Ovary (tissue), 10 donors: ENCODE results near the gene OR13A1. TPM values are rescaled to one million over a fixed set of nuclear protein-coding genes. Genes with fewer than 3 reads are reported as not detected.
"Not testable (repeated sequence)": the region's sequence is repeated elsewhere in the genome, so short reads cannot be mapped to it uniquely, and the experiment has no call there.

Experiments
- DNase-seq, 5 donors: peaks; one replicate each; pipeline ENCODE4 v3.0.0-alpha.2; 2019 to 2020
- H3K27ac ChIP-seq, 2 donors: fragments of 200-600 bp; one replicate each; pipeline versions ENCODE4 v1.5.1 to v1.8.0; 2019 to 2022
- H3K27me3 ChIP-seq: fragments of 200-600 bp; one replicate; pipeline ENCODE4 v1.8.0; 2022
- H3K36me3 ChIP-seq: fragments of 200-600 bp; sonication (generic); one replicate; pipeline ENCODE4 v1.5.1; 2019
- H3K4me1 ChIP-seq: one replicate; pipeline ENCODE4 v1.8.1; 2013; ENCODE audit warnings: mild to moderate bottlenecking, moderate library complexity; ENCODE audit not compliant: insufficient read depth
- H3K4me3 ChIP-seq: fragments of 200-600 bp; sonication (generic); one replicate; pipeline ENCODE4 v1.5.1; 2017
- H3K9me3 ChIP-seq, 2 donors: fragments of 200-600 bp in 1 of 2; sonication (generic) in 1 of 2; one replicate each; pipeline versions ENCODE4 v1.5.1 to v1.8.1; 2013 to 2019; ENCODE audit warnings: mild to moderate bottlenecking in 1 of 2, moderate library complexity in 1 of 2
- EP300 ChIP-seq: sonication (generic); formaldehyde crosslinking; IDR thresholded peaks from one replicate; pipeline ENCODE4 v1.6.1; 2017; ENCODE audit warnings: antibody characterized with exemption
- POLR2A ChIP-seq: fragments of 450-650 bp; IDR thresholded peaks from one replicate; pipeline ENCODE4 v1.6.1; 2017; ENCODE audit warnings: antibody characterized with exemption, mild to moderate bottlenecking, moderate library complexity
- WGBS, 3 donors: extraction: QIAGEN DNeasy Blood & Tissue Kit in 1 of 3; methylation state at CpG; one replicate each; pipeline versions ENCODE4 v1.1.5 to v1.1.7; 2013 to 2017; 5-methylcytosine and 5-hydroxymethylcytosine counted together
- intact Hi-C, 4 donors: fragments of 100-400 bp; cut with DNase I; formaldehyde crosslinking; loops; one replicate each; pipeline versions ENCODE4 v1.11.0 to v1.15.1; 2022 to 2023
- long read RNA-seq, 3 donors: library from polyadenylated mRNA in 2 of 3; unstranded in 2 of 3; transcript quantifications; one replicate each; pipeline ENCODE4 v2.0.0 and lab custom pipeline, GENCODE V29; 2021 to 2026
- polyA plus RNA-seq, 2 donors: library from polyadenylated mRNA; stranded (reverse); fragments of 200-250 nt in 1 of 2; fragments of 350-450 nt in 1 of 2; fragmentation: Illumina TruSeq in 1 of 2; extraction: RNeasy Lipid Tissue Mini Kit (QIAGEN cat#74804) in 1 of 2; gene quantifications; one replicate each; pipeline ENCODE4 v1.2.3, GENCODE V29; 2013 to 2014
- total RNA-seq, 7 donors: library from RNA; depleted of rRNA in 2 of 7; stranded (reverse); fragments of >200 nt in 2 of 7; fragmentation: NEBNext Ultra II Directional in 3 of 7; extraction: Animal tissue kit (Norgen Biotek cat#: 25700) in 3 of 7; gene quantifications; one replicate each; pipeline versions ENCODE4 v1.1.0 to v1.2.4, GENCODE V29; 2016 to 2023
- TF ChIP-seq, protein P1 (sequence below), 3 donors: fragments of 450-650 bp in 2 of 3; fragments of 200-600 bp in 1 of 3; IDR thresholded peaks; one replicate each; pipeline versions ENCODE4 v1.5.1 to v1.8.0; 2016 to 2022; ENCODE audit warnings: antibody characterized with exemption in 3 of 3, mild to moderate bottlenecking in 1 of 3
- donor health status: DM: no; HTN: no; CAD: no; lungs with moderate emphysema.
- donor health status: DM: no; HTN: no; CAD: no.
- donor health status: Bipolar disorder and iron deficiency.
- donor health status: DM: yes; HTN: yes; CAD: no.
- donor health status: DM: no; HTN: no; CAD: no.
- donor health status: DM: yes; HTN: yes; CAD: no.

OR13A1 gene, protein sequence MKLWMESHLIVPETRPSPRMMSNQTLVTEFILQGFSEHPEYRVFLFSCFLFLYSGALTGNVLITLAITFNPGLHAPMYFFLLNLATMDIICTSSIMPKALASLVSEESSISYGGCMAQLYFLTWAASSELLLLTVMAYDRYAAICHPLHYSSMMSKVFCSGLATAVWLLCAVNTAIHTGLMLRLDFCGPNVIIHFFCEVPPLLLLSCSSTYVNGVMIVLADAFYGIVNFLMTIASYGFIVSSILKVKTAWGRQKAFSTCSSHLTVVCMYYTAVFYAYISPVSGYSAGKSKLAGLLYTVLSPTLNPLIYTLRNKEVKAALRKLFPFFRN
- total RNA-seq (under 1 TPM in 2 of 7 donors, not detected in 5; 0.08 to 0.15 TPM), polyA plus RNA-seq (not detected)
- long read RNA-seq, donor 1 = 0 reads
- long read RNA-seq, donor 2 = 0 reads
- long read RNA-seq, donor 3 = 0 reads

DNA sequence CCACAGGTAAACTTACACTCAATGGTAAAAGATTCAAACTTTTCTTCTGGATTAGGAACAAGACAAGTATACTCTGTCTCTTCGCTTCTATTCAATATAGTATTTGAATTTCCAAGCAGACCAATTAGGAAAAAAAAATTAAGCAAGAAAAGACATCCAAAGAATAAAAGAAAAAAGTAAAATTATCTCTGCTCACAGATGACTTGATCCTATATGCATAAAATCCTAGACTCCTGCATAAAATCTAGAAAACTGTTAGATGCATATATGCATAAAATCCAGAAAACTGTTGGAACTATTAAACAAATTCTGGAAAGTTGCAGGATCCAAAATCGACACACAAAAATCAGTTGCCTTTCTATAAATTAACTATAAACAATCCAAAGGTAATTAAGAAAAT, at the start of gene OR13A1:
Gene OR13A1 (minus strand): TSS at position 101 of the 400 bp plus-strand sequence. CDS start 11,186 bp downstream, outside the sequence.
- H3K36me3 ChIP-seq = no peaks in the 10 kb centered on the region
- H3K27me3 ChIP-seq = peaks cover 3% of the 10 kb centered on the region
- intact Hi-C loops = no loop called here

DNA sequence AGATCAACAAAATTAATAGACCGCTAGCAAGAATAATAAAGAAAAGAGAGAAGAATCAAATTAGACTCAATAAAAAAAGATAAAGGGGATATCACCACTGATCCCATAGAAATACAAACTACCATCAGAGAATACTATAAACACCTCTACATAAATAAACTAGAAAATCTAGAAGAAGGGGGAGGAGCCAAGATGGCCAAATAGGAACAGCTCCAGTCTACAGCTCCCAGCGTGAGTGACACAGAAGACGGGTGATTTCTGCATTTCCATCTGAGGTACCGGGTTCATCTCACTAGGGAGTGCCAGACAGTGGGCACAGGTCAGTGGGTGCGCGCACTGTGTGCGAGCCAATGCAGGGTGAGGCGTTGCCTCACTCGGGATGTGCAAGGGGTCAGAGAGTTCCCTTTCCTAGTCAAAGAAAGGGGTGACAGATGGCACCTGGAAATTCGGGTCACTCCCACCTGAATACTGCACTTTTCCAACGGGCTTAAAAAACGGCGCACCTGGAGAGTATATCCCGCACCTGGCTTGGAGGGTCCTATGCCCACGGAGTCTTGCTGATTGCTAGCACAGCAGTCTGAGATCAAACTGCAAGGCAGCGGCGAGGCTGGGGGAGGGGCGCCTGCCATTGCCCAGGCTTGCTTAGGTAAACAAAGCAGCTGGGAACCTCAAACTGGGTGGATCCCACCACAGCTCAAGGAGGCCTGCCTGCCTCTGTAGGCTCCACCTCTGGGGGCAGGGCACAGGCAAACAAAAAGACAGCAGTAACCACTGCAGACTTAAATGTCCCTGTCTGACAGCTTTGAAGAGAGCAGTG, 46.8 kb upstream of the OR13A1 start:
- H3K36me3 ChIP-seq, DNase-seq, H3K4me3 ChIP-seq, intact Hi-C loops, H3K27ac ChIP-seq, H3K4me1 ChIP-seq, H3K27me3 ChIP-seq, H3K9me3 ChIP-seq: not testable (repeated sequence)
- WGBS, 3 donors = 51 to 57% (median 56%) methylated on average over 17 to 18 of the region's 18 CpGs

More for the DNA sequence above, at the start of gene OR13A1:
- Histone ChIP-seq H3K4me3 (no peak within 1 kb of the TSS), H3K27ac (no peak within 1 kb of the TSS), H3K4me1 (no peaks in the 10 kb centered on the region), H3K9me3 (no peaks in the 10 kb centered on the region)
- DNase-seq = no peak
- TF ChIP-seq EP300 = no peak
- TF ChIP-seq POLR2A = no peak
- TF ChIP-seq, protein P1, sequence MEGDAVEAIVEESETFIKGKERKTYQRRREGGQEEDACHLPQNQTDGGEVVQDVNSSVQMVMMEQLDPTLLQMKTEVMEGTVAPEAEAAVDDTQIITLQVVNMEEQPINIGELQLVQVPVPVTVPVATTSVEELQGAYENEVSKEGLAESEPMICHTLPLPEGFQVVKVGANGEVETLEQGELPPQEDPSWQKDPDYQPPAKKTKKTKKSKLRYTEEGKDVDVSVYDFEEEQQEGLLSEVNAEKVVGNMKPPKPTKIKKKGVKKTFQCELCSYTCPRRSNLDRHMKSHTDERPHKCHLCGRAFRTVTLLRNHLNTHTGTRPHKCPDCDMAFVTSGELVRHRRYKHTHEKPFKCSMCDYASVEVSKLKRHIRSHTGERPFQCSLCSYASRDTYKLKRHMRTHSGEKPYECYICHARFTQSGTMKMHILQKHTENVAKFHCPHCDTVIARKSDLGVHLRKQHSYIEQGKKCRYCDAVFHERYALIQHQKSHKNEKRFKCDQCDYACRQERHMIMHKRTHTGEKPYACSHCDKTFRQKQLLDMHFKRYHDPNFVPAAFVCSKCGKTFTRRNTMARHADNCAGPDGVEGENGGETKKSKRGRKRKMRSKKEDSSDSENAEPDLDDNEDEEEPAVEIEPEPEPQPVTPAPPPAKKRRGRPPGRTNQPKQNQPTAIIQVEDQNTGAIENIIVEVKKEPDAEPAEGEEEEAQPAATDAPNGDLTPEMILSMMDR (IDR thresholded peaks at IDR 0.05) = no peak
- WGBS, 3 donors = 72 to 81% (median 80%) methylated on average over 2 of the region's 2 CpGs

- WGBS, 3 donors = 59 to 67% (median 61%) methylated on average over 7 of the region's 7 CpGs
Measured at GRCh38 chr10:45358961-45359360, 43.6 kb upstream of the OR13A1 start.

DNA sequence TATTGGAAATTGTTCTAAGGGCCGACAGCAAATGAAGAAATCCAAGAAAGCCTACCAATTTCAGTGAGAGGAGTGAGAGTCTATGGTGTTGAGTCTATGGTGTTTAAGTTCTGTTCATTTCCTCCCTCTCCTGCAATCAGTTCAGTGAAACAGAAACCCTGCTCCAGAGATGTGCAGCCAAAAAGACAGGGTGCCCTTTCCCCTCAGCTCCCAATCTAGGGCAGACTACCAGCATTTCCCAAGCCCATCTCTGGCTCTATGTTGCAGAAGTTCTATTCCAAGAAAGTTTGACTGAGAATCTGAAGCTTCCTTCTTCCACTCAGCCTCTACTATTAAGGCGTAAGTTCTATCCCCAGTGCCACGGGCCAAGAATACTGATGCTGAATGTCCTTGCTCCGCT, 40.1 kb upstream of the OR13A1 start:
- TF ChIP-seq EP300 (no peak), POLR2A (no peak)
- TF ChIP-seq, protein P1 (IDR thresholded peaks at IDR 0.05) = no peak
- Histone ChIP-seq H3K4me1 (no peaks in the 10 kb centered on the region), H3K27me3 (no peaks in the 10 kb centered on the region)

More at GRCh38 chr10:45358961-45359360, 43.6 kb upstream of the OR13A1 start:
- DNase-seq, H3K36me3 ChIP-seq, H3K4me3 ChIP-seq, H3K4me1 ChIP-seq, H3K9me3 ChIP-seq, intact Hi-C loops, H3K27ac ChIP-seq, H3K27me3 ChIP-seq: not testable (repeated sequence)

GRCh38 chr10:45354261-45354660, 38.9 kb upstream of the OR13A1 start:
- Histone ChIP-seq H3K4me3 (no peak overlapping the region), H3K9me3 (no peaks in the 10 kb centered on the region), H3K27ac (no peak overlapping the region), H3K36me3 (no peaks in the 10 kb centered on the region), H3K4me1 (no peaks in the 10 kb centered on the region), H3K27me3 (no peaks in the 10 kb centered on the region)
- intact Hi-C loops = no loop called here
- 84 to 89% (median 87%) methylated on average over 3 of the region's 3 CpGs for WGBS, 3 donors
- TF ChIP-seq, protein P1 (IDR thresholded peaks at IDR 0.05) = no peak
- TF ChIP-seq EP300 (no peak), POLR2A (no peak)
- DNase-seq = no peak

More for the DNA sequence above, 40.1 kb upstream of the OR13A1 start:
- 74 to 81% (median 80%) methylated on average over 4 of the region's 4 CpGs for WGBS, 3 donors
- no peaks in the 10 kb centered on the region for H3K9me3 ChIP-seq
- no peak overlapping the region for H3K4me3 ChIP-seq
- DNase-seq = no peak
- H3K27ac ChIP-seq = no peak overlapping the region
- intact Hi-C loops = no loop called here
- no peaks in the 10 kb centered on the region for H3K36me3 ChIP-seq
